Activated CD8-positive, alpha-beta memory T cell treated with anti-CD3 and anti-CD28 coated beads, Interleukin-2, amount 50 U/mL, for 24 hours (primary cell): ENCODE data around the gene CD58.
A peak's percentile ranks its signal among the peaks of the same experiment; 100 is the strongest.
"Not testable (repeated sequence)": the region's sequence is repeated elsewhere in the genome, so short reads cannot be mapped to it uniquely, and the experiment has no call there.

Experiments used
- DNase-seq: peaks from one replicate; pipeline ENCODE4 v3.0.0-alpha.2; 2020; ENCODE audit errors: extremely low read depth

The CD58 gene, protein sequence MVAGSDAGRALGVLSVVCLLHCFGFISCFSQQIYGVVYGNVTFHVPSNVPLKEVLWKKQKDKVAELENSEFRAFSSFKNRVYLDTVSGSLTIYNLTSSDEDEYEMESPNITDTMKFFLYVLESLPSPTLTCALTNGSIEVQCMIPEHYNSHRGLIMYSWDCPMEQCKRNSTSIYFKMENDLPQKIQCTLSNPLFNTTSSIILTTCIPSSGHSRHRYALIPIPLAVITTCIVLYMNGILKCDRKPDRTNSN

DNA sequence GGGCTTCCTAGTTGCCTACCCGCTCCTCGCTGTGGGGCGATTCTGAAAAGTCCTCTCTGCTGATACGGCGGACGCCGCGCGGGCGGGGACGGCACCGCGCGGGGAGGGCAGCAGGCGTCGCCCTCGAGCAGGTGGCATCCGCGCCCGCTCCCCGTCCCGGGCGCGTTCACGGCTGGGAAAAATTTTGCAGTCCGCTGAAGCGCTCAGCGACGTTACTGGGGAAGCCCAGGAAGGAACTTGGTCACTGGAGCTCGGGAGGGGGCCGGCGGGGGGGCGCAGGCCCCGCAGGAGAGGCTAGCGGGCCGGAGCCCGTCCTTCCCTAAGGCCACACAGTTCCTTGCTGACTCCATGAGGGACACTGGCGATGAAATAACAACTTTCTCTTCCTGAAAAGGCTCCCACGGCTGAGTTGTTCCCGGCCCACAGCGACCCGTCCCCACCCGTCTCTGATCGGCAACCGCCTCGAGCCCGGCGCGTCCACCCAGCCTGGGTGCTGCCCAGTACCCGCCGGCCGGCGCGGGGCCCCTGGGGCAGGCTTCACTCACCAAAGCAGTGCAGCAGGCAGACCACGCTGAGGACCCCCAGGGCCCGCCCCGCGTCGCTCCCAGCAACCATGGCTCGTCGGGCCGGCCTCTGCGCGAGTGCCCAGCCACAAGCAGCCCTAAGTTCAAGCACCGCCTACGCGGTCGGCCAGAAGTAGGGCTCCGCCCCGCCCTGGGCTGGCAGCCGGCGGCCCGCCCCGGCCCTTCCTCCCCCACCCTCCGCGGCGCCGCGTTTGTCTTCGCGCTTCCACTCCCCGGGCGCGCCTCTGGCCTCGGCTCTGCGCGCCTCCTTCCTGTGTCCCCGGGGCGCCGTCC is at the start of gene CD58:
Gene CD58 (minus strand): TSS at position 669 of the 857 bp plus-strand sequence. CDS start 54 bp downstream, at position 615.
- peak; percentile 61 for DNase-seq

DNA sequence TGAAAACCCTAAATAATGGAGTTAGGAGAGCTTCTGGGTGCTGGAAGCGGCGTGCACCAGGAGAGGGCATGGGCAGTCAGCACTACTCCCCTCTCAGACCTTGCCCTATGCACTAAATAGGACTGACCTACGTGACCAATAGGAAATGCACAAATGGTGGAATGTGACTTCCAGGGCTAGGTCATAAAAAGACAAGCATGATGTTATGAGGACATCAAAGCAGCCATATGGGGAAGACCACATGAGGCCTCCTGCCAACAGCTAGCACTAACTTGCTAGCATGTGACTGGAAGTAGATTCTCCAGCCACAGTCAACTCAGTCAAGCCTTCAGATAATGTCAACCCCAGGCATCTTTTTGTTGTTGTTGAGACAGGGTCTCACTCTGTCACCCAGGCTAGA is 49.6 kb upstream of the CD58 start:
- not testable (repeated sequence) for DNase-seq

DNA sequence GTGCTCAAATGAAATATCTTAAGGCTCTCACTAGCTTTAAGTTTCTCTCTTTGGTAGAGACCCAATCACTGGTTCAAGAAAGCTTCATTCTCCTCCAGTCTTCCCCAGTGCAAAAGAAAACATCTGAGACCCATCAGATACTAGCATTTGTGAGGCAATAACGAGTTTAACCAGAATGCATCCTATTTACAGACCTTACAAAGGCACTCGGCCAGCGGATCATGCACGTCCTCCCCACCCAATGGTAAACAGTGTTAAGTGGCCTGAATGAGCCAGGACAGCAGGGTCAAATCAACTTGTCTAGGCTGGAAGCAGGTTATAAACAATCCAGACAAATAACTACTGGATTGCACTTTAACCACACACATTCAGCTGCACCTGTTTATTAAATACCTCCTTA is 48.3 kb upstream of the CD58 start:
- DNase-seq: not testable (repeated sequence)

DNA sequence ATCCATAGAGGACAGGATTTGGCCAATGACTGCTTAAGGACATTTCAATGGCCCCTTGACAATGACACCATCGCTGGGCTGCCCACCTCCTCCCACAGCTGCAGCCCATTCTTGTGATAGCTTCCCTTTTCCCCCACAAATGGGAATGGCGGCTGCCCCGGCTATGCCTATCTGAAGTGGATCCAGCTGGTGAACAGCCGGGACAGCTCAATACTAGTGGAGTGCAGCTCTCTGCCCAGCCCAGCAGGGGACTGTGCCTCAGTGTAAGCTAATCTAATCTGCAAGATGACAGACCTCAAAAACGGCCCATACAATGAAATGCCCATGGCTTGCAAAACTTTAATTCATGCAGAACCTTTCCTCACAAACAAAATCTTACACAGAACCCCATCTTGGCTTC is 47.0 kb upstream of the CD58 start:
- DNase-seq: not testable (repeated sequence)

DNA sequence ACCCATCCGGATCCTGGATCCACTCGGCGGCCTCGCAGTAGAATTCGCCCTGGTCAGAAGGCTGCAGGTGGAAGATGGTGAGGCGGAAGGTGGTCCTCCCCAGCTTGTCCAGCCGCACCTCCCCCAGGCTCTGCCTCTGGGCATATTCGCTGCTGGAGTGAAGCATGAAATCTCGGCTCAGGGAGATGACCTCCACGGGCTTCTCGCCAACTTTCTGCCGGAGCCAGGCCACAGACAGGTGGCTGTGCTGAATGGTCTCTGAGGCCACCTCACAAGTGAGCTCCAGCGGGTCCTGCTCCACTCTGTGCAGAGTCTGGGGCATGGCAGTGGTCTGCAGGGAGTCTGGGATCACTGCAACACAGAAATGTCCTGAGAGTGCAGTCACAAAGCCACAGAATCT is 43.0 kb upstream of the CD58 start:
- not testable (repeated sequence) for DNase-seq

DNA sequence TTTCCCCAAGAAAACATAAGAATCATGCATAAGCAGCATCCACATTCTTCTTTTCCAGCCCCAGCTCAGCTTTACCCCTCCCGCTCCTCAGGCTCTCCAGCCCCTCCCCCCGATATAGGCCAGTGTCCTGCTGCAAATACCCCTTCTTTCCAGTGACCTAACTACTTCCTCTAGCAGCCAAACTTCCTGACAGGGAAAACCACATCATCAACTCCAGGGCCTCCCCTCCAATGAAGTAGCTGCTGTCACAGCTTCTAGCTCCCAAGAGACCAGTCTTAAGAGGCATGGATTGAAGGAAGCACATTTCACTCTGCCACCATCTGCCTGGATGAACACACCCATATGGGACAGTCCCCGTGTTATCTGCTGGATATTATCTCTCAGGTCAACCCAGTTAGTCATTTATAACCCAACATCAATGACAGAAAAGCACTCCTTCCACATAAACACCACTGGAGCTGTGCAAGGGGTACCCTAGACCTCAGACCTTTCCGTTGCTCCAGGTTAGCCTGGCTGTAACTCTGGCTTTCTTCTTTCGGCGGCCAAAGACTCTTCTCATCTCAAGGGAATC is 39.1 kb upstream of the CD58 start:
- DNase-seq: not testable (repeated sequence)

DNA sequence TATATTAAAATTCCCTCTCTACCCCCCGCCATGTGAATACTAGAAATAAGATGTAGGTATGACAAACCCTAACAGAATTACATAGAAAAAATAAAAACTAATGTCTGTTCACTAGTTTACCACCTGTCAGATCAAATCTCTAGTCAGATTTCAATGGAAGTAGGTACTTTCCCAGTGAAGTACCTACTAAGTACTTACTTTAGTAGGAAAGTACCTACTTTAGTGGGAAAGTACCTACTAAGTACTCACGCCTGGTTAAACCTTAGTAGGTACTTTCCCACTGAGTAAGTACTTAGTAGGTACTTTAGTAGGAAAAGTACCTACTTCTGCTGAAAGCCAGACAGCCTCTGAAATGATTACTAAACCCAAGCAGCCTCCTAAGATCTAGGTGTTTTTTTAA is 38.0 kb upstream of the CD58 start:
- not testable (repeated sequence) for DNase-seq

DNA sequence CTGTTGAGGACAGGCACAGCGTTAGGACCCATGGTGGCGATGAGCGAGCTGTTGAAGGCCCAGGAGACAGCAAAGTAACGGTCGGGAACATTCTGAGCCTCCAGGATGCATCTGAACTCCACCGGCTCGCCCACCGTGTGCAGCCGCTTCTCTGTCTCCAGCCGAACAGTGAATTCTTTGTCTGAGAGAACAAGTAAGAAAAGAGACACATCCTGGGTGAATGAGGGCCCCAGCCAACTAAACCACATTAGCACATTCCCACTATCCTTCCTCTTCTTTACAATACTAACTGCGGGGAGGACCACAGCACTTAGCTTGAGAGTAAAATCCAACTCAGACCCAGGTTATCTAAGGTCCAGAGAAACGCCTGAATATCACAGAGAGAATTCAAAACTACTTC is 37.3 kb upstream of the CD58 start:
- not testable (repeated sequence) for DNase-seq

DNA sequence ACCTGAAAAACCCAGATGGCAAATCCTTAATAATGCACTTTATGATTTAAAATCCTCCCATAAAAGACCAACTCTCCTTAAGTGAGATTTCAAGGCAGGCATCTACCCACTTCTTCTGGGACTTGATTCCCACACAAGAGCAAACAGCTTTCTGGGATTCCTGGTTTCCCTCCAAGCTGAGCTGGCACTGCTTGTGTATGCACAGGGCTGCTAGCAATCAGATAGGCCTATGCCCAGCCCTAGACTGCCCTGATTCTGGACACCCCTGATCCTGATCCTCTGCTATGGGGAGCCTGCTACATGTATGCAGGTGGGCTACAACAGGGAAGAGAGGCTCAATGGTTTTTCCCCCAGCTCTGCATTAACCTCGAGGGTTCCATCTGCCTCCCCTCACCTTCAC is 36.6 kb upstream of the CD58 start:
- not testable (repeated sequence) for DNase-seq

DNA sequence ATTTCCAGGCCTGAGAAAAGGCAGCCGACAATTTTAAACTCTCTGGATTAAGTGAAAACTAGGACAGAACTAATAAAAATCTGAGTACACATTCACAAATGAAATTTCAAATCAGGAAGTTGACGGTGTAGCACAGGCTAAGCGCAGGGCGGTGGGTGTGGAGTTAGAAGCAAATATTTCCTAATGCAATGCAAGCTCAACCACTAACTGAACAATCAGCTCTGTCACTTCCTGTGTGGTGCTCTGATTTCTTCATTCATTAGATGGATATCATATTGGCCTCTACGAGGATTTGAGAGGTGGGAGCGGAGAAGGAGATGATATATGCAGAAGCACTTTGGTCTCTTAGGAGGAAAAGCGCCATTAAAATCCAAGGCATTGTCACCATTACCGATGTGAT is 35.2 kb upstream of the CD58 start:
- DNase-seq: not testable (repeated sequence)

DNA sequence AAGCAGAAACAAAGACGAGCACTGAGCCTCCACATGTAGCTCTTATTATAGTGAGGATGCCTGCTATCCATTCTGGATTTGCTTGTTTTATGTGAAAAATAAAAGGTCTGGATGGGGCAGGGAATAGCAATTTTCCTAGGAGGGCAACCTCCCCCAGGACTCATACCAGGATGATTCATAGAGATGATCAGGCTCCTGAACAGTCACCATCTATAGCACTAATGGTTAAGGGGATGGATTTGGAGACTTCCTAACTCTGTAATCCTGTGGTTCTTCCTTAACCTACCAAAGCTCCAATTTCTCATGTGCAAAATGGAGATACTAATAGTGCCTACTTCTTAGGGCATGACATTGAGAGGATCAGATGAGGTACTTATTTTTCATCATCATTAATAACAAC is 34.5 kb upstream of the CD58 start:
- no peak for DNase-seq

DNA sequence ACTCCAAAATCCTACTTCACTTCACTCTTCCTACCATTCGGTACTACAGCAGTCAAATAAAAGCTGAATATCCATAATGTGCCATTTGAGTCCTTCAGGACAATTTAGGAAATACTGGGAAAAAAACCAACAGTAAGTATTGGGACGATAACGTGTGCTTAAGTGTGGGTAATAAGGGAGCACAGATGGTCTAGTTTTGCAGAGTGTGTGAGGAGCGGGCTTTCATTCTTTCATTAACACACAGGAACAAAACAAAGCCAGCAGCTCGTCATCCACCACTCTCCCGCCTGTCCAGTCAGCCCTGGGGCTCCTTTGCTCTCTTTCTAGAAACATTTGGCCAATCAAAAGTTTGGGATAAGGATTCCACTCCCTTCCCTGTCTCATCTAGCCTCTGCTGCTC is 33.6 kb upstream of the CD58 start:
- DNase-seq: not testable (repeated sequence)

DNA sequence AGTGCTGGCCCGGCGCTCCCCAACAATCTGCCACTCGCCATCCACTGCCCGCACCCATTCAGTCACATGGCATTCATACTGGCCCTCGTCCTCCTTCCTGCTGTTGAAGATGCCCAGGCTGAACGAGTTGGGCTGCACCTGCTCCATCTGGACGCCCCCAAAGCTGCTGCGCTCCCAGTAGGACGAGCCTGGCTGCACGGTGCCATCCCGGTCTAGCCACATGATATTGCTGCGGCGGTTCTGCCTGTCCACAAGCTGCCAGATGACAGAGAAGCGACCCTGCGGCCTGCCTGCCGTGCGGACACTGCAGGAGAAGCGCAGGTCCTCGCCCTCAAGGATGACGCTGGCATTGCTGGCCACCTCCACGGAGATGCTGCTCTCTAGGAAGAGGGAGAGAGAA is 32.8 kb upstream of the CD58 start:
- not testable (repeated sequence) for DNase-seq

DNA sequence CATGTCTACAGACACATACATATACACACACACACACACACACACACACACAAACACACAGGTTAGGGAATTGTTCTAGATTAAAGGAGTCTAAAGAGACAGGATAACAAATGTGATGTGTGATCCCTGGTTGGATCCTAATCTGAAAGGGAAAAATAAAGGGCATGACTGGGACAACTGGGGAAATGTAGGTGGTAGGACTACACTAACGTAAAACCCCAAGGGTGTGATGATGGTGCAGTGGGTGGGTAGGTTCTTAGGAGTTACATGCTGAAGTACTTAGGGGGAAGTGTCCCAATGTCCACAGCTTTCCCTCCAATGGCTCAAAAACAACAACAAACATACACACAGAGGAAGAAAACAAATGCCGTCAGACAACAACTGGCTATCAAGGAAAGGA is 28.5 kb upstream of the CD58 start:
- DNase-seq: not testable (repeated sequence)

DNA sequence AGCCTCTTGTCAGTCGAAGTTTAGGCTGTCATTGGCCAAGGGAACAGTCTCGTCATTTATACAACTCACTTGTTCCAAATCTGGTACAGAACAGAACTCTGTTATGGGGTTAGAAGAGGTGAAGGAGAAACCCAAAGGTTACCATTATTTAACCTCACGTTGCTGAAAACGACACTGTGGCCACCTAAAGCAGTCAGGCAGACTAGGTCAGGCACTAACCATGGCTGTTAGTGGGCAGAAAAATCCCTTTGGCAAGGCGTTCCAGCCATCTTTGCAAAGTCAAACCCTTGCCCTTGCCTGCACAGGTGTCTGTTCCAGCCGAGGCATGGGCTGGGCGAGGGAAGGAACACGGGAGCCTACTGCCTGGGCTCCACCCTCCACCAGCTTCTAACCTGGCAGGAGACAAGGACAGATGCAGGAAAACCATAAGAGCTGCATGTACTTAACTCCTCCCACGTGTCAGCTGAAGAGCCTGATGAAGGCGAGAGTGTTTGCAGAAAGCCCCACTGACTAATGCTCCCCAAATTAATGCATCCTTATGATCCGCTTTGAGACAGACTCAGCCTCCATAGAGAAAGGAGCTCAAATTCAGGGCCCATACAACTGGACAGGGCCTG is 27.7 kb upstream of the CD58 start:
- DNase-seq: not testable (repeated sequence)

DNA sequence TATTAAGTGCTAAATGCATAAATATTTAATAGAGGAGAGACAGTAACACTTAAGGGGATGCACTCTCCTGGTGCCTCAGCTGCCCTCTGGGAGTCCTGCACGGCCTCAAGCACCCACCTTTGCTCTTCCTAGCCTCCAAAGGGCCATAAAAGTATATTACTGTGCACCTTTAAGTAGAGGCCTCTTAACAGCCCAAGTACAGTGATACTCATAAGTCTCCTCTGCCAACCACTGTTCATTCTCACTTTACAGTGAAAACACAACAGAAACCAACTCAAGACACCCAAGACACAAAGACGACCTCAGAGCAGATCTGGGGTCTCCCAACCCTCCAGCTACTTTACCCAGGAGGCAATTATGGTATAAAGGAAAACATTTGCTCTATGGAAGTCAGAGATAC is 26.6 kb upstream of the CD58 start:
- not testable (repeated sequence) for DNase-seq

DNA sequence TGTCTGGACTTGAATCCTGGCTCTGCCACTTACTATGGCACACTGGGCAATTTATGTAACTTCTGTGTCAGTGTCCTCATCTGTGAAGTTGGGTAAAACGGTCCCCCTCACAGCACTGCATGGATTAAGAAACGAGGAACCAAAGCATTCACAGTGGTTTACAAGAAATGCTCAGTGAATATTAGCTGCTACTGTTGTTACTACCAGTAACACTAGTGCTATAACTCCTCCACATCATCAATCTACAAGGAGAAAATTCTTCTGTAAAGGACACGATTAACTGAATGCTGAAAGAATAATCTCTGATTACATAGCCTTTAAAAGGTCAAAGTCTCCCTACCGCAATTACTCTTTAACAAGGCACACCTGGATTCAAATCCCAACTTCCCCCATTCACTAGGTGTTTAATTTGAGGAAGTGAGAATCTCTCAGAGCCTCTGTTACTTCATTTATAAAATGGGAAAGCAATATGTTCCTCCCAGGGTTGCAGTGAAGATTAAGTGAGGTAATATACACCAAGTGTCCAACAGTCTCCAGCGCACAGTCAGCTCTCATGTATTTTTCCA is 26.0 kb upstream of the CD58 start:
- not testable (repeated sequence) for DNase-seq

DNA sequence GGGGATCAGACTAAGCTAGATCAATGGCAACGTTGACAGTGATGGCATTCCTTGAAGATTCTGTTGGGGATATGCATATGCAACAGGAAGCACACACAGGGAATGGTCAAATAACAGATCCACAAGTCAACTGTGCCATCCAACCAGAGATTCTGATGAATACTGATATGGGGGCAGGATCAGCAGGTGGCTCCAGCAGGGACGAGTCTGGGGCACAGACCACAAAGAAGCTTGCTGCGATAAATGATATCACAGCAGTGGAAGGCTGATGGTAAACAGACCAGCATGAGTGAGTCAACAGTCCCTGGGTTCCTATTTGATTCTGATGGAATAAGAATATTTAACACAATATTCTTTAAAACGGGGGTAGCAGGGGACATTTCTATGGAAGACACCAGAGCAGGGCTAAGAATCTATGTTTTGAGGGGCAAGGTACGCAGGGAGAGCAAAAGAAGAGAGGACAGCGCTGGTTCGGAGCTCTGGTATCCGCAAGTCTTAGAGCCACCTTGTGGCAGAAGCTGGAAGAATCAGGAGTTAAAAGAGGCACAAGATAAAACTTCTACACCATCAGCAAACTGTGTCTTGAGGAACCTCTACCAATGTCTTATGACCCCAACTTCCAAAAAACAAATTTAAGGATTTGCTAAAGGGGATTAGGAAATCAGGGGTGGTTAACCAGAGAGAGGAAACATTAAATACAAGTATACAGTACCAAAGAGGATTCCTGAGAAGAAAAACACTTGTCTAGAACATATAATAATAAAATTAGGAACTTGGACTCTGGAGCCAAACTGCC is 25.3 kb upstream of the CD58 start:
- DNase-seq: not testable (repeated sequence)

DNA sequence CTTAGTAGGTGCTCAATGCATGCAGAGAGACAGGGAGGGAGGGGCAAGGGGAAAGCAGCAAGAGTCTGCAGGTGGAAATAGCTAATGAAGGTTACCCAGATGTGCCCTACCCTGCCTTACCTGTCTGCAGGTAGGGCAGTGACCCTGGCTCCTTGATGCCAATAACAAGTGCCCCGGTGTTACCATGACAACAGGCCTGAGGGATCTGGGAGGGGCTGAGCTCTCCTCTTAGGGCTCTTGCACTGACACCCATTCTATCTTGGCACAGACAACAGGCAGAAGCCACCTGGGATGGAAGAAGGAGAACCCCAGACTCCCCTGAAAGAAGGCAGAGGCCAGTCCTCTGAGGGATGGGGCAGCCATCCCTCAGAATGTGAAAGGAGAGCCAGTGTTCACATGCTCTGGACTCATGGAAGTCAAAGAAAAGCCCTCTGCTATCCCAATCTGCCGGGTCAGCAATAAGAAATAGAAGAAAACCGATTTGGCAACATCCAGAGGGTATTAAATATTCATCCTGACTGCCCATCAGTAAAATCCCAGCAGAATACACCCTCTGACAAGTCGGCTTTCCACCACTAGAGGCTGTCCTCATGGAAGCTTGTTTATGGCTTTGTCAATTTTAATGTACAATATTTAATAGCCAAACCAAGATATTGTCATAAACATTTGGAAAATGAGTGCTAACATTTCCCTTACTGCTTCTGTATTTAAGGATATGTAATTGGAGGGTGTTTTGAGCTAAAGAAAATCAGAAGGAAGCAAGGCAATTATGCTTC is 24.4 kb upstream of the CD58 start:
- not testable (repeated sequence) for DNase-seq

DNA sequence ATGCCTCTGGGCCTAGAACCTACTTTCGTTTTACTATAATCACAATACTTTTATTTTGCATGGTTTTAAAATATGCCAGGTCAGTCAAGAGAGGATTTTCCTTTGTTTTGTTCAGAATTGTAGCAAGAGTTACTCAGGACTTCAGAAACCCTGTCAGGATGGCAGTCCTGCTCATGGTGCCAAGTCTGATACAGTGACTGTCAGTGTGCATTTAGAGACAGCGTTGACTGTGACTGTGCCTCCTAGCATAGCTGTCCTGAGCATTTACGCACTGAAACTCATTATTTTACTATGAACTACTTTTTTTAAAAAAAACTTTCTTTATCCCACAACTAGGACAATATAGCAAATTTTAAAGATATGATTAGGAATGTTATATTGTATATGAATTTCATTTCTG is 23.2 kb upstream of the CD58 start:
- DNase-seq: not testable (repeated sequence)
